Activated CD4-positive, alpha-beta T cell treated with anti-CD3 and anti-CD28 coated beads, Interleukin-2, amount 50 U/mL, for 24 hours (primary cell): ENCODE results near the gene RAD9A.

Experiments used
- DNase-seq, 2 donors: peaks; one replicate each; pipeline ENCODE4 v3.0.0-alpha.2; 2020; ENCODE audit warnings: low read depth in 1 of 2, low spot score in 1 of 2

Gene RAD9A

DNA sequence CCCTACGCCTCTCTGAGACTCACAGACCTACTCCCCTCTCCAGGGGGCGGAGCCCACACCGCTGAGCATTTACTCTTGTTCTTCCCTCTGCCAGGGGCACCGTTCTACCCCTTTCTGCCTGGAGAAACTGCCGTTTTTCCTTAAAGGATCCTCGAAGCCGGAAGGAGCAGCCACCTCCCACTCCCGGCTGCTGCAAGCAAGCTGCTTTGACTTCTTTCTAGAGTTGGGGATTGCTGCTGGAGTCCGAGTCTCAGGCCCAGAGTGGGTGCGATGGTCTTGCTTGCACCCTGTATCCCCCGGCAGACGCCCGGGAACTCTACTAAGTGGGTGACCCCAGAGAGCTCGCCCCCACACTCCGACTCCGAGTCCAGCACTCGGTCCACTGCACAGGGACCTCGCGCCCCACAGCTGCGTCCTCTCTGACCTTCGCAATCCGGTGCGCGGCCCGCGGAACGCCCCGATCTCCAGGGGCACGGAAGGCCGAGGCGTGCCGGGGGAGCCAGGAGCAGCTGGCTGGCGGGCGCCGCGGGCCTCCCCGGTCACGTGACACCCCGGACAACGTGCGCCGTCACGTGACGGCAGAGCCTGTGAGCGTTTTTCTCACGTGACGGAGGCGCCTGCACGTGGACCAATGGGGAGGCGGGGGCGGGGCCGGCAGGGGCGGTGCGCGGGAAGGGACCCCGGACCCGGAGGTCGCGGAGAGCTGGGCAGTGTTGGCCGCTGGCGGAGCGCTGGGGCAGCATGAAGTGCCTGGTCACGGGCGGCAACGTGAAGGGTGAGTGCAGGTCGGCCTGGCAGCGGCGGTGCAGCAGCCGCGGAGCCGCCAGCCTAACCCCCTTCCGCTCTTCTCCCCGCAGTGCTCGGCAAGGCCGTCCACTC lies at the start of gene RAD9A:
RAD9A (plus strand) TSS at position 683 of the 879 bp plus-strand sequence; CDS start at position 742, 59 bp downstream.
- DNase-seq, result peak; percentile 80 to 89

DNA sequence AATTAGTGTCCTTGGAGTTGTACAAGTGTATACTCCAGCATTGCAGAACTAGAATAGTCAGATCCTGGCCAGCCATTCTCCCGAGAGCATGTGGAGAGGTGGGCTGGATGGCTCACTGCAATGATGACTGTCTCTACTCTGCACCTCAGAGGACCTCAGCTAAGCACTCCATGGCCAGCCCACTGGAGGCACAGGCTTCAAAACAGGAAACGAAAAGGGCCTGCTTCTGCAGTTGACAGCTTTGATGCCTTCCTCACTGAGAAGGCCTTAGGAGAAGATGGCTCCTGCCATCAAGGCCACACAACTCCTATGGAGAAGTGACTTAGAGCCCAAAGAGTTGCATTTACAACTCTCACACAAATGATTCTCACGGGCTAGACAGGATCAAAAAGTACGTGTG lies 47.5 kb upstream of the RAD9A start:
- DNase-seq, result no peak

DNA sequence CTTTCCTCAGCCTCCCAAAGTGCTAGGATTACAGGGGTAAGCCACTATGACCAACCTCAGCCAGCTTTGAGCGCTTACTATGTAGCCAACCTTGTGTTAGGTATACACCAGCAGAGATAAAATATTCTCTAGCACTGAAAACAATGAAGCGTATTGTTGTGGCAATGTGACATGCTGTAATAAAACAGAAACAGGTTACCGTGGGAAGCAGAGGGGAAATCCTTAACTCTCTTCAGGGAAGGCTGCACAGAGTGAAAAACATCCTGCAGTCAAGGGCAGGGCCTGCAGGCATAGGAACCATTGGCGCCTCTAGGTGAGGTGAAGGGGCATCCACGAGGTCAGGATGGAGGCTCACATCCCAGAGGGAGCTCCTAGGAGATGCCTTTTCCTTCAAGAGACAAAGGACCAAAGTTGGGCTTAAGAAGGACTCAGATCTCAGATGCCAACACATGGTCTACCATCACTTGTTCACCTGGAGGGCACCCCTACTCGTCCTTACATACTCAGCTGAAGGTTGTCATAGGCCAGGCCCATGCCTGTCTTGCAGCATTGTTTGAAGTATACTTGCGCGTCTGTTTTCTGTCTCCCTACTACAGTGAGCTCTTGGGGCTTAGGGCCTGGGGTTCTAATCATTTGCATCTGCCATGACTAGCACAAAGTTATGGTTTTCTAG lies 46.4 kb upstream of the RAD9A start:
- DNase-seq, result no peak

DNA sequence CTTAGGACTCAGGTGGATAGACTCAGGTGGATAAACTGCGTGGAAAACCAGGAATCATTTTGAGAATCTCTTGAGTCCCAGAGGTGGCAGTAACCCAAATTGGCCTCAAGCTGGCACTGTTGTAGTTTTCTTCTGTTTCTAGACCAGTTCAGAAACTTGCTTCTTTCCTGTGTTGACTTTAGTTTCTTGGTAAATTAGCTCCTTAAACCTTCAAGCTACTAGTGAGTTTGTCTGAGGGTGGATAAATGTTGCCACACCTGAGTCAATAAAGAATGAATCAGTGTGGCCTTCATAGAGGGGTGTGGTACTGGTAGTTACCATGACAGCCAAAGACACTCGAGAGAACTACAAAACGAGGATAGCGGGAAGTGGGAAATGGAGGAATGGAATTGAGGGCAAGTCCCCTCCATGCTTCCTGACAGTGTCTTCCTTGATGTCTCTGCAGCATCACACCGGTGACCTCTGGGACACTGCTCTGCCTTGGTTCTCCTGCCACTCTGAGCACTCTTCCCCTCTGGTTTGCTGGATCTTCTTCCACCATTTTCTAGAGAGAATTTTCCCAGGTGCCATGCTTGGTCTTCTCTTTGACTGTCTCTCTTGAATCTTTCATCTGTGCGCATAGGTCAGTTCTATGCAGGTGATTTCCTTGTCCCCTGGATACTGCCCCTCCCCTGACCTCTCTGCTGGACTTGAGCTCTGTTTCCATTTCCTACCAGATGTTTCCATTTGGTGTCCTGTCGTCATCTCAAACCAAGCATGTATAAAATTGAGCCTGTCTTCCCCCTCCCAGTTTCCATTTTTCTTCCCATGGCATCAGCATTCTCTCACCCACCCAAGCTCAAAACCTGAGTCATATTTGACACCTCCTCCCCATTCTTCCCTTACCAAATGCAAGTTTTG lies 45.6 kb upstream of the RAD9A start:
- no peak for DNase-seq

DNA sequence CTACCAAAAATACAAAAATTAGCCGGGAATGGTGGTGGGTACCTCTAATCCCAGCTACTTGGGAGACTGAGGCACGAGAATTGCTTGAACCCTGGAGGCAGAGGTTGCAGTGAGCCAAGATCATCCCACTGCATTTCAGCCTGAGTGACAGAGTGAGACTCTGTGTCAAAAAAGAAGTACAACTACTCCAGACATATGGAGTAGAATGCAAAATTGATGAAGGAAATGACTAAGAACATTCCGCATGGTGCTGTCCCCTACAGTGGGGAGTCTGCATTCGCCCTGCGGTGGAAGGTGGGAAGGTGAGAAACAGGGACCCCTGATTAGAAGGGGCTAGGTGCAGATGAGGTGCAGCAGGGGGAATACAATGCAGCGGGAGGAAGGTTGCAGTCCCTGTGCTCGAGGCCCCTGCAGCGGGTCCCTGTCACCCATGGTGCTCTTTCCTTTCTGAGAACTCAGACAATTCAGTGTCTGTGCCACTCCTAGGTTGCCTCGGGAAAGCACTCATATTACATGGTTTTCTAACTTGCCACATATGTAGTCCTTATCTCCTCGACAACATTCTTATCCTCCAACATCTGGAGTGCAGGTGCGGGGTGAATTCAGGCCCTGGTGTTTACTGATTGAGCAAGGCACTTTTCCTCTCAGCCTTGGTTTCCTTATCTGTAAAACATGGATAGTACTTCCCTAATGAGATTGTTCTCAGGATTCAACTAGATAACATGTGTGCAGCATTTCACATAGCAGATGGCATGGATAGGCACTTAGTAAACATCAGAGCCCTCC lies 43.6 kb upstream of the RAD9A start:
- no peak for DNase-seq

DNA sequence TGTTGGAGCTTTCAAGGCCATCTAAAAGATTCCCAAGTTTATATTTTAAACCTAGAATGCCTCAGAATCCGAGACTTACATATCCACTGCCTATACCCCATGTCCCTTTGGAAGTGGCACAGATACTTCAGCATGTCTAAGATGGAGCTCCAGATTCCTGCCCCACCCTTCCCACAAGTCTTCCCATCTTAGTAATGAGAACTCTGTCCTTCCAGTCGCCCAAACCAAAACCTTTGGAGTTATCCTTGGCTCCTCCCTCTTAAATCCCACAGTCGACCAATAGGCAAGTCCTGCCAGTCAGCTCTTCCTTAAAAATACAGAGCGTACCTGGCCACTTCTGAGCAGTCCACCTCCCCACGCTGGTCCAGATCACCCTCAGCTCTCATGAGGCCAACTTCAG lies 42.8 kb upstream of the RAD9A start:
- DNase-seq, result no peak

DNA sequence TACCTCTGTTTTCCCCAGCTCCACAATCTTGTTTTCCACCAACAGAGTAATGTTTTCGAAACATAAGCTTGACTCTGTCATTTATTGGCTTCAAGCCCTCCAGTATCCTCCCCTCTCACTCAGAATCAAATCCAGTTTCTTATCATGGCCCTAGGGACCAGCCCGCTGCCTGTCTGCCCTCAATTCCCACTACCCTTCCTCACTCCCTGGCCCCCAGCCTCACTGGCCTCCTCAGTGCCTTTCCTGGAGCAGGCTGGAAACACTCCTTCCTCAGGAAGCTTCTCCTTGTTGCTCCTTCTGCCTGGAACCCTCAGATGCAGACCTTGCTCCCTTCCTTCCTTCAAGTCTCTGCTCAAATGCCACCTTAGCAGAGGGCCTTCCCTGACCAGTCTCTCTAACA lies 42.3 kb upstream of the RAD9A start:
- no peak for DNase-seq

DNA sequence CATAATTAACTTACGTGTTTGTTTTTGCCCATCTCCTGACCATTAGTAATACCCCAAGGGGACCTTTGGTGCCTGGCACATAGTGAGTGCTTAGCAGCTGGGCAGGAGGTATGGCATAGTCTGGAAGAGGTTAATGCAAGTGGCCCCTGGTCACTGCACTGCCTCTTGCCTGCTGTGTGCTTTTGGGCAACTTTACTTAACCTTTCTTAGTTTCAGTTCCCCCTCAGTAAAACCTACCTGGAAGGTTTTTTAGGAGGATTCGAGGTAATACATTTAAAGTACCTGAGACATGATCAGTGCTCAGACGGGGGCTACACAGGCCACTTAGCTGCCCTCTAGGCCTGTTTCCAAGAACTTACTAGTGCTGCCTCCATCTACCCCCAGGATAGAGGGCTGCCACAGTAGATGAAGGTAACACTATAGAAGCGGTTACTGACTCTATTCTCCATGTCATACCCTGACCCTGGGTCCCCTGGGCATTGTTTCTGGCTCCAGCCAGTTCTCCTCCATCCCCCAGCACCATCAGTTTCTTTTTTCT lies 41.8 kb upstream of the RAD9A start:
- DNase-seq, result no peak

DNA sequence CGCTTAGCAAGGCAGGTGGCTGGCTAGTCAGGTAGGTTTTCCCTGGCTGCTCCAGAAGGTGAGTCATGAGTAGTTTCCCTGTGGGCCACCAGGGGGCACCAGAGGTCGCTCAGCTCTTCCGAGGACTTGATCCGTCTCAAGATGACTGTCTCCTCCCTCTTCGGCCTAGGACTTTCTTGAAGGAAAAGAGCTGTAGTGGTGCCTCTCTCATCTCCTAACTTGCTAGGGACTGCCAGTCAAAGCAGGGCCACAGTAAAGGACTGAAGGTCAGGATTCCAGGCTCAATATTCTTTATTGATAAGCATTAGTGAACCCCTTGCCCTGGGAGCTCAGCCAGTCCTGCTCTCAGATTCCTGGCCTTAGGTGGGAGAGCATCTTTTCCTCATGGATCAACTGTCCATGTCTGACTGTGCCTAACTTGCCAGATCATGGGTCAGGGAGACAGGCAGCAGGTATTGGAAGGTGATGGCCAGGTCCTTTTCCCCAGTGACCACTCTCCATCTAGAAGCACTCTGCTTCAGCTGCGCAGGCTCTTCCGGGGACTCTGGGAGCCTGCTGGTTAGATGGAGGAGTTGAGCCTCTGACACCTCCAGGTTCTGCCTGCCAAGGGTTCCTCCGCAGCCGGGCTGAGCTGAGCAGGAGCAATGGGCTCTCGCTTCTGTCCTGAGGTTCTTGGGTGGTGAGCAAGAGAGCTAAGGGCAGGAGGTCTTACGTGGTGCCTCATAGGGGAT lies 40.3 kb upstream of the RAD9A start:
- DNase-seq, result peak in 1 of 2 donors; percentile 41

DNA sequence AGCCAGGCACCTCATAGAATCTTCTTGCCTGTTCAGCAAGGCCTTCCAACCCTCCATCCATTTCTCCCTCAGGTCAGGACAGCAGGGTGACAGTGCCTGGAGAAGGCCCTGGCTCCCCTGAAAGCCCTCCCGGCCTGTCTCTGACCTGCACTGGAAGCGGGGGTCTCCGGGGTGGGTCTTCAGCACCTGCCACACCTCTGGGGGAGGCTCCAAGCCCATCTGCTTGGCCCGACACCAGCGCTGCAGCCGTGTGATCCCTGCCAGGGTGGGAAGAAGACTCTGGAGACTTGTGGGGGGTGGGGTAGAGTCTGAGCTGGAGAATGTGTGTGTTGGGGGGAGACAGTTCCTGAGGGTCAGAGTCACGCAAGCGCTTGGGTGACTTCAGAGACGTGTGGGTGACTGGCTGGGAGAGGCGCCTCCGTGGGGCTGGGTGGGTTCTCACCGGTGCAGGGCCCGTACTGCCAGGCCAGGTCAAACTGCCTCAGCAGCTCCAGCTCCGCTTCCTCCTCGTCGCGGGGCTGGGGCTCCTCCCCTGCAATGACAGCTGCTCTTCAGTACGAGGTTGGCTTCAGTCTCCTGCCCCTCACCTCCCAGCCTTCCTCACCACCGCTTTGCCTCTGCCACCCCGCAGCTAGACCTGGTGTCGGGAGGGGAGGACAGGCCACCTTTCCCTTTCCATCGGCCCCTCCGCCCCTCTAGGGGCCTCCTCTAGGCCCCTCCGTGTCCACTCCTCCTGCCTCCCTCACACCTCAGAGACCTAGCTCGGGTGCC lies 39.1 kb upstream of the RAD9A start:
- no peak for DNase-seq

DNA sequence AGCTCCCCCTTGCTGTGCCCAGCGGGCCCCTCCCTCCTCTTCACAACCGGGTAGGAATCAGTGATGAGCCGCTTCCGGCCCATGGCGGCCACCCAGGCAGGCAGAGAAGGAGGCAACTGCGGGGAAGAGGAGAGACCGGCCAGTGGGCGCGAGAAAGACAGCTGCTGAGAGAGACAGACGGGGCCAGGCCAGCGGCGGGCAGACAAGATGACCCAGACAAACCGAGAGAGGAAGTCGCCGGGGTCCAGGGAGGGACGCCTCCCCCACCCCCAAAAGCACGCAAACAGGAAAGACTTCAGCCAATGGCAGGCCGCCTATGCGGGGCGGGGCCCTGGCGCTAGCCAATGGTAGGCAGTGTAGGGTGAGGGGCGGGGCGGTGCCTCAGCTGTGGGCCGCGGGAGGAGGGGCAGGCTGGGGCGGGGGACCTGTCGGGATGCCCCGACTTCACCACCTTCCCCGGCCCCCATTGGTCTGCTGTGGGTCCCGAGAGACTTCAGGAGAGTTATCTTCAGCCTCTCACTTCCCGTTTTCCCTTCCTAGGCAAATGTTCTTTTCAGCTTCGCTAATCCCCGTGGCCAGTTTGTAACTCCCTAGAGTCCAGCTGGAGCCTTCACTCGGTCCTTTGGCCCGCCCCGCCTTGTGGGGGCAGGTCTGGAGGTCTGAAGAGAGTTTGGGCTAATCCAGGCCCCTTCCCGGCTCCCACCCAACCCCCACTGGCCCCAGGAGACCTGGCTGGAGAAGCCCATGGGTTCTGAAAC lies 38.3 kb upstream of the RAD9A start, which contains the start of gene POLD4:
POLD4 (minus strand) TSS at position 230 of the 758 bp plus-strand sequence; CDS start at position 83, 147 bp downstream.
- peak; percentile 89 to 91 for DNase-seq

DNA sequence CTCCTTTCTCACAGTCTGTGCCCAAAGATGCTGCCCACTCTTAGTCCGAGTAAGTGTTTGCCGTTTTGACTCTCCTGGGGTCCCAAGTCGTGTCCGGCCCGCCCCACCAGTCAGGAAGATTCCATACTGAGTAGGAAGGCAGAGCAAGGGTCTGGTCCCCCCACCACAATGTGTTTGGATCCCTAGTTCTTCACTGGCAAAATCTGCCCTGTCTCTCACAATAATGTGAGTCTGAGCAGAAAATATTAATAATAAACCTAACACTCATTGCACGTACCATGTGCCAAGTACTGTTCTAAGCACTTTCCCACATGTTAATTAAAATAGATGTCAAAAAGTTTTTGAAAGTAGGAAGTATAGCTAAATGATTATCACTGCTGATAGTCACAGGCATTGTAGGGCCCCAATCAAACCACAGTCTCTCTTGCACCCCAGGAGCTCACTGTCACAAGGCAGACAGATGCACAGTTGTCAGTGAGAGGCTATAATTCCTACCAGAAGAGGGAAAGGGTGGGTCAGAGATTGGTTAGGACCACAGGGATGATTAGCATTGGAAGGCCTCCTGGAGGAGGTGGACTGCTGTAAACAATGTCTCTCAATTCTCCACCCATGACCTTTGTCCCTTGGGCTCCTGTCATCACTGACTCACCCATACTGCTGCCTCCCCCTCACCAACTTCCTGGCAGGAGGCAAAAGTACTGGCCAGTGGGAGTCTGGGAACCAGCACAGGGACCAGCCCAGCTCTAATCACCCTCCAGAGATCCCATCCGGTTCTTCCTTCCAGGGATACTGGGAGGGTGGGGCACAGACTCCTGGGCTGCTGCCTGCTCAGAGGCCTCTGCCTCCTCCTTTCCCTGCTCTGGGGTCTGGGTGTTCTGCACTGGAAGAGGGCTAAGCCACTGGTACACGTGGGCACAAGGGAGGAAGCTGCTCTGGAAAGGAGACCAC lies 37.4 kb upstream of the RAD9A start:
- DNase-seq, result no peak

DNA sequence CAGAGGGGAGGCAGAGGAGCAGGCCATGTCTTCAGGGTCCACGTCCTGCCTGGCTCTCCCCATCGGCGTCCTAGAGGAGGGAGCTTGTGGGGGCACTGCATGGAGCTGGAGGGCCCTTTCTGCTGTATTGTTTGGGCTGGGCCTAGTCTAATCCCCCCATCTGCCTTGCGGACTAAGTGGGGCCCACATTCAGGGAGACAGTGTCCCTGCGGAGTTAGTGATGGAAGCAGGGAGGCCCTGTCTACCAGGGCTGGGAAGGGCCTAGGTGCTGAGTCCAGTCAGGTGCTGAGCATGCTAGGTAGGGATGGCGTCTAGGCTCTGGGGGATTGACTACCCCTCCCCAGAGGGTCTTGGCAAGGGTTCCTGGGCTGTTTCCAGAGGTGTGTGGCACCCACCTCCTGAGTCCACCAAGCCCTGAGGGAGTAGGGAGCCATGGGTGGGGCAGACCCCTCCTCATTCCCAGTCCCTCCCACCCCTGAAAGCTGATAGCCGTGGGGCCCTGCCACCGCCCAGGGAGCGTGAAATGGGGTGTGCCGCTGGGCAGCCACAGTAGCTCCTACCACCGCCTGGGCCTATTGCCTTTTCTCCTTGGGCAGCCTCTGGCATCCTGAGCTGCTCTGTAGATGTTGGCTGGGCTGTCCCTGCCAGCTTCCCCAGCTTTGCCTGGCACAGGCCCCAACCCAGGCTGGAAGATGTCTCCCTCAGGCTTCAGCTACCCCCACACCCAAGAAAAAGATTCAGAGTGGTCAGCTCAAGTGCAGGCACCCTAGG lies 36.6 kb upstream of the RAD9A start:
- DNase-seq, result no peak

DNA sequence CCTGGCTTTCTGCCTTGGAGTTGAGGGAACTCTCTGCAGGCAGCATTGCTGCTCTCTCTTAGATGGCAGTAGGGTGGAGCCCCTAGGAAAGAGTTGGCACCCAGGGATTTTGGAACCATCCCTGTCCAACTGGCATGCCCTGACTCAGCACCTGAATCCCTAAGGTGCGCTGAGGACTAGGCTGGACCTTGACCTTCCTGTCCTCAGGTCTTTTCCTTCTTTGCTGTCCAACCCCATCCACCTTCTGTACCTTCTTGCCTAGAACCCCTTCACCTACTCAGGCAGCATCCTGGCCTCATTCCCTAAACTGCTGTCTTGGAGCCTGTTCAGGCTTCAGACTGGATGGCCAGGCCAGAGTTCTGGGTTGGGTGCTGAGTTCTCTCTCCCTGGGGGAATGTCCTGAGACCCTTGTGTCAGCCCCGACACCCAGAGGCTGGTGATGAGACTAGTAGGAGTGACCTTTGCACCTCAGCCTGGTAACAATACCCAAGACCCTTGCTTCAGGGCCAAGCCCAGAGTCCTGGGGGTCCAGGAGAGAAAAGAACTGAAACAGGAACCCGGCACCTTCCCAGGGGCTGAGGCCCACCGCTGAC lies 35.9 kb upstream of the RAD9A start:
- DNase-seq, result no peak

DNA sequence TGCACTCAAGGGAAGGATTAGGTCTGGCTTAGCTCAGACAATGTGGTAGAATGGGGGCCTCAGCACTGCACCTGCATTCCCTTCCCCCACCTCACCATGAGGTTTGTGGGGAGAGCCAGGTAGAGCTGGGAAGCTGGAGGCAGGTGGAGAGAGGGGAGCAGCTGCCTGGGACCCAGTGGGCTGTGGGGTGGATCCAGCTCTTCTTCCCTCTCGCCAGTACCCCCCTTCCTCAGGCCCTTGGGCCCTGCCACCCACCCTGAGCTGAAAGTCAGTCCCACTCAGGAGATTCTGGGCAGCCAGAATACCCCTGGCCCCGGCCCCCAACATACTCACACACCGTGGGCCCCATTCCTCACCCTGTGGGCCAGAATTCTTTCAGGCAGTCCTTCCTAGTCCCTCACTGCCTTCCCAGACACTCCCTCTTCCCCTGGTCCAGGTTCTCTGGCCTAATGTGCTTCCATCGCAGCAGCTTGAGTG lies 35.4 kb upstream of the RAD9A start:
- DNase-seq, result no peak
